ENCODE measurements around the gene FREY1.

DNA sequence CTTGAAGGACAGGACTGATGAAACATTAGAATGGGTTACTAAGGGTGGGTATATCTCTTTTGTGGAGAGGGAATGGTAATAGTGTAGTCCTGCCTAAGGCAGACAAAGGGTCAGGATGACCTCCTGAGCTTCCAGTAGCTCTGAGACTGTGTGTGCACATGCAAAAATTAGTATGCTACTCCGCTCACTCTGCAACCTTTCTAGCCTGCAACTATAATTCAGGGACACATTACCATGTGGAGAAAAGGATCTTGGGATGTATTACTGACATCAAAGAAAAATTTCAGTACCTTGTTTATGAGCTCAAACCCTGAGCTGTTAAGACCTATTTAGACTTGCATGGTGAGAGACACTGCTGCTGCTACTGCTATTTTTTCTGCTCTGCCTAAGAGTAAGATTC is 40.8 kb upstream of the FREY1 start:
- TF ChIP-seq POLR2AphosphoS5 (IDR thresholded peaks at IDR 0.05) = no peak
- TF ChIP-seq POLR2A (IDR thresholded peaks at IDR 0.05; ENCODE audit: low read depth) = no peak

All from esophagus muscularis mucosa (tissue), 2 donors.